Astrocyte of the hippocampus (primary cell): ENCODE measurements around the gene IL3.

ENCODE experiments used
- DNase-seq: peaks from one replicate; pipeline ENCODE4 v3.0.0; 2011; ENCODE audit warnings: low read depth, low spot score

IL3 gene

DNA sequence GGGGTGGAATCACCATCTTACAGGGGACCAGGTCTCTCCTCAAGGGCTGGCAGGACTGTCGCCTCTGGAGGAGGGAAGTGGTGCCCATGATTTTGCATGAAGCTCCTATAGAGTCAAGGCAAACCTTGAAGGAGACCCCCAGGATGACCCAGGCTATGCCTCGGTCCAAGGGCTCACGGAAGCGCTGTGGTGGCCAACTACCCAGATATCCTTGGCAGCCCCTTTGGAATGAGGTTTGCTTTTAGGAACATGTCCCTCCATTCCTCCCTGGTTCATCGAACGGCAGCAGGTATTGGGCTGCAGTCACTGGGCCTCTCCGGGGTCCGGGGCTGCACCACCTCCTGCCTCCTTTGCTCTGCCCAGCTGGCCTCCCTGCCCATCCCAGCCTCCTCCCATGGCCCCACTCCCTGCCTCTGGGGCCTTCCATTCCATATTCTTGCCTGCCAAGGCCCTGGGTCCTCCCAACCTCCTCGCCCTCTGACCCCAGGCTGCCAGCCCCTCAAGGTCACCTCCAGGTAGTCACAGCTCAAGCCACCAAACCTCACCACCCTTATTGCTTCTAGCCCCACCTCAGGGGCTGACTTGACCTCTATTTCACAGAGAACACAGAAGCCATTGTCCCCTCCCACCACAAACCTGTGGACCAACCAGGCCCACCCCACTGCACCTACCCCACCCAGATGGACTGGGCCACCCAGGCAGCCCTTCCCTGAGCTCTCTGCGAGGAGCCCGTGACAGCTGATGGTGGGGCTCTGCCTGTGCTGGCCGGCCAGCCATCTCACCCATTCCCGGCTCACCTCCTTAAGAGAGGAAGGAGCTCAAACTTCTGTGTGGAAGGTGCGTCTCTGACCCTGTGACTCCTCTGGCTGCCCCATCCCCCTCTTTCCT is 3.6 kb upstream of the IL3 start:
- DNase-seq, result no peak

DNA sequence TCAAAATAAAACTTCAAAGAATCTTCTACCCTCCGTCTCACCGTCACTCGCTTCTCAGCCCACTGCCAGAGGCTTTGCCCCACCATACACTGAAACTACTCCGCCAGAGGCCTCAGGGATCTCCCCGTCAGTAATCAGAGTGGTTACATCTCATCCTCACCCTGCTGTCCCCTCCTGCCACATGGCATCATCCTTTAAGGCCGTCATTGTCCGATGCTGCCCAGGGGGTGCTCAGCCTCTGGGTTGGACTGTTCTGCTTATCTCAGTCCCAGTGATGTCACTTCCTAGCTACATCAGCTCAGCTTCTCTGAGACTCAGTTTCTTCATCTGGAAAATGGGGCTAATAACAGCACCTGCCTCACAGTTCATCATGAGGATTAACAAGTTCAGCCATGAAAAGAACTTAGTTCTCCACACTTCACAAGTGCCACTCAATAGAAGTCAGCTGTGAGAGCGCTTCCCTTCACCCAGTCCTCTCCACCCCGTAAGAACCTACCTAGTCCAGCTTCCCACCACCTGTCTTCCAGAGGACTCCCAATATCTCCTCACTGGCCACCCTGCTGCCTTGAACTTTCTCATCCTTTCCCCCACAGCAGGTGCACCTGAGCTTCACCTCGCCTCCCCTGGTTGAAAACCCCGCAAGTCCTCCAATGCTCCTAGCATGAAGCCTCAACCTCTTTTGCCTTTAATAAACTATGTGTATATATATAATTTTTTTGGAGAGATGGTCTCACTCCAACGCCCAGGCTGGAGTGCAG is 2.8 kb upstream of the IL3 start:
- no peak for DNase-seq

DNA sequence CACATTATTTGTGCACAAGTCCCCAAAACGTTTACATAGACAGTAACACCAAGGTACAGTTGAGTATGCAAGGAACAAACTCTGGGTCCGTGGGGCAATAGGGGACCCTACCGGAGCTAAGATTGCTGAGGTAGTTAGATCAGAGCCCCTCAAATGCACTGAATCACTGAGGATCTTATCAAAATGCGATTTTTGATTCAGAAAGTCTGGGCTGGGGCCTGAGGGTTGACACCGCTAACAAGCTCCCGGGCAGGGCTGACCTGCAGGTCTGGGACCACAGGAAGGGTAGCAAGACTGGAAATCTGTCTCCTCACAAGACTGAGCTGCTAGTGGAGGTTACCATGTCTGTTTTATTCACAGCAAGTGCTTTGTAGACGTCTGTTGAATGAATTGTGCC is 1.8 kb upstream of the IL3 start:
- DNase-seq, result no peak

DNA sequence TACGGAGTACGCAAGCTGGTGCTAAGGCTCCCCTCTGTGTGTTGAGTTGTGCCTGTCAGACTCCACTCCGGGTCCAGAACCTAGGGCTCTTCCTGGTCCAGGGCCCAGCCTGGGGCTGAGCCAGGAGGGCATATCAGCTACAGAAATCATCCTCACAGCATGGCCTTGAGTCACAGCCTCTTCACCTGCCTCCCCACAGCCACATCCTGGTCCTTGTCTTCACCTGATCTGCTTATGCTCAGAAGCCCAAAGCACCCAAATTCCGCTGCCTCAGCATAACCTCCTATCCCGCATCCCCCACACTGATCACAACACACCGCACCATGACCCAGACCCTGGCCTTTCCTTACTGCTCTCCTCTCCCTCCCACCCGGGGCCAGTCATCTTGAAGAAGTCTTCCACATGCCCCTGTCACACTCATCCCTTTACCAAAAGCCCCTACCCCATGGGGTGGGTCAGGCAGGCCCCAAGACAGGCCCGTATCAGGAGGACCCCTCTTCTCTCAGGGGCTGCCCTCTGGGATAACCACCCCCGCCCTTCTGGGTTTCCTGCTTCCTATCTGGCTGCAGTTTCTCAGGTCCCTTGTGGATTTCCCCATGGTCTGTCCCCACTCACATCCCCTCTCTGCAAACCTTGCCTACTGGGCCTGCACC is 1.3 kb upstream of the IL3 start:
- no peak for DNase-seq

DNA sequence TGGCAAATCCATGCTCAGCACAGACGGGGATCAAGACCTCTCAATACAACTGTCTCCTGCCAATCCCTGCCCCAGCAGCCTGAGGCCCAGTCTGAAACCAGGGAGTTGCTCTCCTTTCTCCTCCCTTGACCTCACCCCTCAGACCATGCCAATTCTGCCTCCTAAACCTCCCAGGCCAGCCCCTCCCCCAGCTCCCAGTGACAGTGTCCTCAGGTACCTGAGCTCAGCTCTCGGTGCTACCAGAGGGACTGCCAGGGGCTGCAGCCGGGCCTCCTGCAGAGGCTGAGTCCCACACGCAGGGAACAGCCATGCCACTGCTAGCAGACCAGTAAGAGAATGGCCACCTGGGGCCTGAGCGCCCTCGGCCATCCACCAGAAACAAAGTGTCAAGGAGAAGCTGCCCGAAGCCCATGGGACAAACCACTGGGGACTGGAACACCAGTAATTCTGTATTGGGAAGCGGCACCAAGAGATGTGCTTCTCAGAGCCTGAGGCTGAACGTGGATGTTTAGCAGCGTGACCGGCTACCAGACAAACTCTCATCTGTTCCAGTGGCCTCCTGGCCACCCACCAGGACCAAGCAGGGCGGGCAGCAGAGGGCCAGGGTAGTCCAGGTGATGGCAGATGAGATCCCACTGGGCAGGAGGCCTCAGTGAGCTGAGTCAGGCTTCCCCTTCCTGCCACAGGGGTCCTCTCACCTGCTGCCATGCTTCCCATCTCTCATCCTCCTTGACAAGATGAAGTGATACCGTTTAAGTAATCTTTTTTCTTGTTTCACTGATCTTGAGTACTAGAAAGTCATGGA is 557 bp upstream of the IL3 start:
- no peak for DNase-seq

DNA sequence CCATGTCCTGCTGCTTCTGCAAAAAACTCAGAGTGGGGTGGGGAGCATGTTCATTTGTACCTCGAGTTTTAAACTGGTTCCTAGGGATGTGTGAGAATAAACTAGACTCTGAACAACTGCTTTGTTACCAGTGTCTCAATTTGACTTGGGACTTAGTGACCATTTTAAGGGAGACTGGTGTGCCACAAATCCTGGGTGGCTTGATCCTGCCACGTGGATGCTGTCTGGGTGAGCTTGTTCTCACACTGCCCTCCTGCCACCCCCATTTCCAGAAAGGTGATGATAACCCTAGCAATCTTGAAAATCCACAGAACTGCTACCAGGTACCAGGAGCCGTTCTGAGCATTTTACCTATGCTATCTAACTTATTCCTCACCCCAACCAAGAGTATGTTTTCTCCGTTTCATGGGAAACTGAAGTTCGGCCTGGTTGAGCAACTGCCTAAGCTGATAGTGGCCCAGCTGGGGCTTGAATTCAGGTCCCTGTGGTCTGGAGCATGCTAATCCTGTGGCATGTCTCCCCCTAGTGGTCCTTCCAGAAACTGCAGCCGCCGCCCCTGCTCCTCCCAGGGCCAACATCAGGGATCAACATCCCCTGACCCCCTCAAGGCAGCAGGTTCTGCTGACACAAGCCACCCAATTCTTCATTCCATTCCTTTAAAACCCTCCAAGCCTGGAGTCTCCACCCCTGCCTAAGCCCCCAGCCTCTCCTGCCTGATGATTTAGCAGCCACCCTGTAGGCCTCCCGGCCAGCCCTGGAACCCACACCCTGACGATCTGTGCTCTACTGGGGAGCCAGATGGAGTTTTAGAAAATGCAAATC is 2.8 kb downstream of the IL3 start:
- DNase-seq, result peak; percentile 76

DNA sequence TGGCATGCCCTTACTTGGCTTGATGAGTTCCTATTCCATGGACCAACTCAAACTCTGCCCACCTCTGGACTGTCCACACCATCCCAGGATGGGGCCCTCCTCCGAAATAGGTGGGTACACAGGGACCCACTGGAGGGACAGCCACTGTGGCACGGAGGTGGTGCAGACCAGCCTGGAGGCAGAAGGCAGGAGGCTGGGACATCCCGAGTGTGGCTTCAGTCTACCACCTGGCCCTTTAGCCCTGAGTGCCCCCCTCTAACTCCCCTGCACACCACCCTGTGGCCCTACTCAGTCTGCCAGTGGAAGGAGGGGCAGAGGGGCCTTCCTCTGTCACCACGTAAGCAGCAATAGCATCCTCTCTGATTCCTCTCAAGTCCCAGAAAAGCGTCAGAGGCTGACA is 3.7 kb downstream of the IL3 start:
- no peak for DNase-seq

DNA sequence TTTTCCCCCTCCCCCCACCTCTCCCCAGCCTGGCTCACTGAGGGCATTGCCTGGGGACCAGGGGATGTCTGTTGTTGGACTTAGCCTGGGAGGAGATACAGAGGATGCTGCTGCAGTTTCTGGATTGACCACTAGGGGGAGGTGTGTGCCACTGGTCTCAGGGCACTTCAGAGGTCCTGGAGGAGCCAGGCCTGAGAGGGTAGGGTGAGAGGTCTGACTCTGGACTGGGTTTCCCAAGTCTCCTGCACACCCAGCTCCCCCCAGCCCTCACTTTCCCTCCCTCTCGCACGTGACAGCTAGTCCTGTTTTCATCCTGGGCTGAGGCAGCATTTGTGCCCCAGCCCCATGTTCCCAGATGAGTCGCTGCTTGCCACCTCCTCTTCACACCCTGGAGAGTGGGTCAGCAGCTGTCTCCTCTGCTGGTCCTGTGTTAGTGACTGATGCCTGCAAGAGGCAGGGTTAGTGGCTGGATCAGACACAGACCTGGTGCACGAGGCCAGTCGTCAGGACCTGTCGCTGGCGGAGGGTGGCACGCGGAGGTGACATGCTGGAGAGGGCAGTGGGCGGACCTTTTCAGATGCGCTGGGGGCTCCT is 4.4 kb downstream of the IL3 start:
- DNase-seq, result peak; percentile 82

DNA sequence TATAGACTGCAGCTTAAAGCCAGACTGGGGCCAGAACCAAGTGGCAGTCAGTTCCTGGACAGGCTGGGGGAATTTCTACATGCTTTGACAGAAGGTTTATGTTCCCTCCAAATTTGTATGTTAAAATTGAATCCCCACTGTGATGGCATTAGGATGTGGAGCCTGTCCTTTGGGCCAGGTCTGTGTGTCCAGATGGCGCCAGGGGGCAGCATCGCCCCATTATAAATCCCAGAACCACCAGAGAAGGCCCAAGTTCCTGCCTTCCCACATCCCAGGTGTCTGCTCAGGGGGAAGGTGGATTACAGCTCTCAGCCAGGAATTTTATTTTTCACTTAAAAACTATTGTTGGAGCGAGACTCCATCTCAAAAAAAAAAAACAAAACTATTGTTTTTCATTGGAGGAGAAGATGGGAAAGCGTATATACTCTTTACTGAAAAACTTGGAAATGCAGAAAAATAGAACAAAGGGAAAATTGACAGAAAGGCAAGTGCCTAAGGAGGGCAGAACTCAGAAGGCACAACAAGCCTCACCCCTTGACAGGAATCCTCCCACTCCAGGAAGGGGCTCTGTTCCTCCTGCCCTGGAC is 5.0 kb downstream of the IL3 start:
- DNase-seq, result peak; percentile 84

DNA sequence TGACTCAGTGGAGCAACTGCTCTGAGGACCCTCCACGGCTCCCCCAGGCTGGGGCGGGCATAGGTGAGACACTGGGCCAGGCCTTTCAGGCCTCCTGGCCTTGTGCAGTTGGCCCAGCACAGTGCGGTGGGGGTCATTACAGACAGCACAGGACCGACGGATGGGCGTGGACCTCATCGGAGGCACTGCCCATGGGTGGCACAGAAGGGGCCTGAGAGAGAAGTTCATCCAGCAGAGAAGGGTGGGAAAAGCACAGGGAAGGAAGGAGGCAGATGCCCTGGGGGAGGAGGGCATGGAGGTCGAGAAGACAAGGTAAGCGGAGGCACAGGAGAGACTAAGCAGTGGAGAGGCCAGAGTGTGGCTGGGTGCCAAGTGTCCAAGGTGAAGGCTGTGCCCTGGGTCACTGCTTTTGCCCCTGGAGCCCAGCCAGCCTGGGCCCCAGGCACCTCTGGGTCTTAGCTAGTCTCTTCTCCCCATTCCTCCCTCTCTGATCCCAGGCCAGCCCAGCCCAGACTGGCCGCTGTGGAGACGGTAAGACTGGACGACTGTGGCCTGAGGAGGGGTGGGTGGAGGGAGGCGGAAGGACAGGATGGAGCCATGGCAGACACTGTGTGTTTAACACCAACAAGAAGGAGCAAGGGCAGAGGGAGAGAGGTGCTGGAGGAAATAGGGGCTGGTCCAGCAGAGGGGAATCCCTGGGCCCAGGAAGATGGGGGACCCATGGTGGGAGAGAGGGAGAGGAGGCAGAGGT is 5.7 kb downstream of the IL3 start:
- DNase-seq, result no peak

DNA sequence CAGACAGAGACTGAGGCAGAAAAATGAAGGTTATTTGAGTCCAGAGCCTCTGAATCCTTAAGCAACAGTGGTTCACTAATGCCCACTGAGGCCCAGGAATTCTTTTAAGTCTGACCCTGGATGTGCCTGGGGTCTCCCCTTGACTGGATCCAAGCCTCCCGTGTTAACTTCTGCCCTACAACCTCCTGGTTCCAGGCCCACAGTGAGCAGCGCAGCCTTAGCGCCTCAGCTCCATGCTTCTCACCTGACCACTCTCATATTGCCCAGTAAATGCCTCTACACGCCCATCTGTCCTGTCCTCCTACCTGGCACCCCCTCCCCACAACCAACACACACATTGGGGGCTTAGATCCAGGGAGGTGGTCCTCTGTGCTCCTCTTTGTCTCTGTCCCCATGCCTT is 6.4 kb downstream of the IL3 start:
- no peak for DNase-seq

DNA sequence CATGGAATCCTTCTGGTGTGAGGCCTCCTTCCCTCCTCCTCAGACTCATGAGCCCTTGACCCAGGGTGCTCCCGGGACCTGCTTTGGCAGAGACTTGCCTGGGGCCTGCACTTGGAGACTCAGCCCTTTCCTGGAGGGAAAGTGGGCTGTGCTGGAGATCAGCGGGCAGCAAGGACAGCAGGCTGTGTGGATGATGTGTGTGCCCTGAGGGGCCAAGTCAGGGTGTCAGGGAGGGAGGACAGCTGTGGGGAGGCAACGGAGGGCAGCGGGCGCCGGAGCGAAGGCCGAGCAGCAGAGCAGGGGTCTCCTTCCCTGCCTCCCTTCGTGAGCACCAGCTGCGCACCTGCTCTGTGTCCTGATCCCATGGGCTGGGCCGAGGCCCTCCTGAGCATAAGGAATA is 7.0 kb downstream of the IL3 start:
- DNase-seq, result no peak

DNA sequence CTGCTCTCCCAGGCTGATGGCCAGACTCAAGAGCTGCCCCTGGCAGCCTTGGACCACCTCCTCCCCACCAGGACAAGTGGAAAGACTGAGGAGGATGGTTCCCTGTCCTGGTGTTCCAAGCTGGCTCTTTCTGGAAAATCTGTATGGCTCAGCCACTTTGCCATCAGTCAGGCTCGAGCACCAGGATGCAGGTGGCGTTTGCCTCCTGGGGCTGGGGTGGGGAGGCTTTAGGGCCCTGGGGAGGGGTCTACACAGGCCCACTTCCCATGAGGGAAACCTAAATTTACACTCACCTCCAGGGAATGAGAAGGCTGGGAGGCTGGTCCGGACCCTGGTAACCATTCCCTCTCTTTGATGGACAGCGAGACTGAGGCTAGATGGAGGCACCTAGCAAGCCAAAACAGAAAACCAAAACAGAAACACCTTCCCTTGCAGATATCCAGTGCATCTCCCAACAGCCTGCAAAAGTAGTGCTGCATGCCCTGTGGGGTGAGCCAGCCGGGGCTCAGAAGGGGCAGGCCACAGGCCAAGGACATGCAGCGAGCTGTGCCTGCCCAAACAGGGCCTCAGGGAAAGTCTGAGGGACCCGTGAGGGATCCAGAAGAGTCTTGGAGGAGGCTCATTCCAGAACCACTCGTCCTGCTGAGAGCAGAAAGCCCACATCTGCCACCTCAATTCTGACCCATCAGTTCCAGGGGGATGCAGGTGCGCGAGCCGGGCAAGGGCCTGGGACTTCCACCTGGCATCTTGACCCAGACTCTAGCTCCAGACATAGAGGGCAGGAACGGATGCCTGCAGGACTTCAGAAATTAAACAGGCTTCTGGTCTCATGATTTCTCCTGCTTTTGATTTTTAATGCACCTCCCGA is 7.7 kb downstream of the IL3 start:
- DNase-seq, result no peak

DNA sequence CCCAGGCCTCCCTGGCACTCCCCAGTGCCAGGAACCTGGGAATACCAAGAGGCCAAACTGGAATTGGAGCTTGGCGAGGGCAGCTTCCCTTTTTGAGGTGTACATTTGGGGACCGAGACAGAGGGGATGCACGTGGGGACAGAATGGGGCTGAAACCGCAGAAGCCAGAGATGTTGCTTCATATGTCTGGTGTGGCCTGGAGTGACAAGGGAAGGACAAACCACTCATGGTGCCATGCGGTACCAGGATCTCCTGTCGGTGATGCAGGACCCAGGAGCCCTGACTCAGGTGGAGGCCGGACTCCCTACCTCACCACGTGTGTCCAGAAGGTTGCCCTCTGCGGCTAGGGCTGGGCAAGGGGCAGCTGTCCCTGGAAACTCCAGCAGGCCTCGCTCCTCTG is 9.1 kb downstream of the IL3 start:
- DNase-seq, result no peak

DNA sequence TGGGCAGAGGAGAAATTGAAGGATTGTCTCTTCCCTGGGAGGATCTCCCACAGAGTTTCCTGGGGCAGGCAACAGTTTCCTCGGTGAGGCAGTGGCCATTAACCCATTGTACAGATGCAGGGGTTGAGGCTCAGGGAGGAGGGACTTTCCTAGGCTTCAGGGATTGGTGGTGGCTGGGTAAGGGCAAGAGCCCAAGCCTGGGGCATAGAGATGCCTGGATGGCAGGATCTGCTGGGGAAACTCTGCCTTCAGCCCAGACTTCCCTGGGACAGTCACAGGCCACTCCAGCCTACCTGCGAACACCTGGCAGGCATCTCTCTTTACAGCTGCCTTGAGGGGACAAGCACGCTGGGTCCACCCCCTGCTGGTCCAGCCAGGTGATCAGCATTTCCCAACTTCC is 9.5 kb downstream of the IL3 start:
- no peak for DNase-seq

DNA sequence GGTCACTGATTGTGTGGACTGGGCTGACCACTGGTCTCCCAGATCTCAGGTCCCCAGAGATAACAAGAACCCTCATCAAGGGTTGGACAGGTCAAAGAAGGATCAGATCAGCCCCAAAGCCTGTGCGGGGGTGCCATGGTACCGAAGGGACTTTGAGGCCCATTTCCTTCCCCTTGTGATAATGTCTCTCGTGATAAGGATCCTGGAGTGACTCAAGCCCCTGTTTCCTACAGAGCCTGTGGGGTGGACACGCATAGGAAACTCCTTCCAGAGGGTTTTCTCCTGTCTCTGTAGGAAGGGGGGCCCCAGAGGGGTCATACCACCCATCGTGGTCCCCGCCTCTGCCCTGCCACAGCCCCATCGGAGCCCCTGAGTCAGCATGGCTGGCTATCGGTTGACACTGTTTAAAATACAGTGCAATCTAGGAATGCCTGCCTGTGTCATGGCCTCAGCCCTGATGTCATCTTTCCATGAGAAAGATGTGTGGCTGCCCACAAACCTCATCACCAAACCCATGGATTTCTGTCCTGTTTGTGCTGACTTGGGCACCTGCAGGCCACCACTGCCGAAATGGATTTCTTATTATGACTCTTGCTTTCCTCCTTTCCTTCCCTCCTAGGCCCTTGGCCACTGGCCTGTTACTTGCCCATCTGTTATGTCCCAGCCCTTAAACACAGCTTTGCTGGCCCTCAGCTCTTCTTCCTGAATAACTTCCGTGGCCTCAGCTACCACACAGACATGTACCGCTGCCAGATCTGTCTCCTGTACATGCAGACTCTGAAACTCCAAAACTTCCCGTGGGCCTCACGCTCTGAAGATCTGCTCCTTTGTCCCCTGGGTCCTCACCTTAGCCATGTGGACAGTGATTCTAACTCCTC is 10.2 kb downstream of the IL3 start:
- peak; percentile 49 for DNase-seq

DNA sequence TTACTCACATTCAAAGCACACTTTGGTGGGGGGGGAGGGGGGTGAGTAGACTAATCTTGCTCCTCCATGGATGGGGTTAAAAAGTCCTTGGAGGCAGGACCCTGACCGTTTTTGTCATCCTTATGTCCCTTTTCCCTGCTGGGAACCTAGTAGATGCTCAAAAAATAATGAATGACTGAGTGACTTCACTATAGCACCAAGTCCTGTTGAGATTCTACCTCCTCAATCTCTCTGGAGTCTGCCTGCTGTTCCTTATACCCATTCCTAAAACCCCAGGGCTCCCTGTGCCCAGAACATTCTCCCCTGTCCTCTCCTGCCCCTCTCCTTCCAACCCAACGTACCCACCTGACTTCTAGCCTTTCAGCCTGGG is 10.9 kb downstream of the IL3 start:
- no peak for DNase-seq
